LNCaP clone FGC (cell line): ENCODE data around the gene KATNBL1.
A peak's percentile ranks its signal among the peaks of the same experiment; 100 is the strongest.

Source experiments
- DNase-seq: peaks from one replicate; pipeline ENCODE4 v3.0.0-alpha.2; 2011; ENCODE audit warnings: low read depth
- H3K4me3 ChIP-seq: 2 replicates; pipeline ENCODE4 v1.5.1; 2011; ENCODE audit warnings: mild to moderate bottlenecking, low read depth, low read length, control low read depth
- TF ChIP-seq, protein P1 (sequence below): IDR thresholded peaks from 2 replicates; pipeline ENCODE4 v1.5.1; 2012; ENCODE audit warnings: mild to moderate bottlenecking; ENCODE audit not compliant: control insufficient read depth, insufficient read depth; ENCODE audit errors: extremely low read depth

The KATNBL1 gene

DNA sequence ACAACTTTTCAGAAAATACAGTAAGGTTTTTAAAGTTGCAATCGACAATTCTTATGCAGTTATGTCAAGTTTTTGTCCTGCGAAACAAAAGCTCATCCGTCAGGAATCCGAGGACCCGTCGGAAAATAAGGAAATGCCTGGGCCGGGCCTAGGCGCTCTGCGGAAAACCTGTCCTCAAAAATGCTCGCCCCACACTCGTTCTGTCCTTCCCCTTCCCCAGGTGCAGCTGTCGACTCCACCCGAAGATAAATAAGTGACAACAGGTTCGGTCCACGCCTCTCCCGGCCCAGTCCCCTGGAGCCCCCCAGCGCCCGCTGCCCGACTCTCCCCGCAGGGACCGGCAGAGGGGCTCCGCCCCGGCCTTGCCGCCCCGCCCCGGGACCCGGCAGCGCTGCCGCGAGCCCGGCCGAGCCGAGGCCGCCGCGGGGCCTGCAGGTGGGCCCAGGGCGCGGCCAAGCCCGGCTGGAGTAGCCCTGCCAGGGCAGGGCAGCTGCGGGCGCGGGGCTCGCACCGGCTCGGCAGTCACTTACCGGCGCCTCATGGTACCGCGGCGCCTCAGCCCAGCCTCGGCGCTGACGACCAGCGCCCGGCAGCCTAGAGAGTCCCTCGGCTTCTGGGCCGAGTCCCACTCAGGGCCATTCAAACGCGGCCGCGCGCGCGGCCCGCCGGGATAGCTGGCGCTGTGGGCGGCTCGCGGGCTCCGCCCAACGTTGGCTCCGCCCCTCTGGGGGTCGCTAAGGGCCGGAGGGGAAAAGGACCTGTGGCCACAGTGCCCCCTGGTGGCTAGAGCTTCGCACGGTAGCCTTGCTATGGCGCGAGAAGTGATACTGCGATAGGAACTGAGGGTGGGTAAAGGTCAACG is at the start of gene KATNBL1:
Gene KATNBL1, minus strand, starts transcription at position 676 of the 862 bp plus-strand sequence. CDS start 46,420 bp downstream, outside the sequence.
- H3K4me3 ChIP-seq: peak within 1 kb of the TSS; percentile 66
- TF ChIP-seq, protein P1, sequence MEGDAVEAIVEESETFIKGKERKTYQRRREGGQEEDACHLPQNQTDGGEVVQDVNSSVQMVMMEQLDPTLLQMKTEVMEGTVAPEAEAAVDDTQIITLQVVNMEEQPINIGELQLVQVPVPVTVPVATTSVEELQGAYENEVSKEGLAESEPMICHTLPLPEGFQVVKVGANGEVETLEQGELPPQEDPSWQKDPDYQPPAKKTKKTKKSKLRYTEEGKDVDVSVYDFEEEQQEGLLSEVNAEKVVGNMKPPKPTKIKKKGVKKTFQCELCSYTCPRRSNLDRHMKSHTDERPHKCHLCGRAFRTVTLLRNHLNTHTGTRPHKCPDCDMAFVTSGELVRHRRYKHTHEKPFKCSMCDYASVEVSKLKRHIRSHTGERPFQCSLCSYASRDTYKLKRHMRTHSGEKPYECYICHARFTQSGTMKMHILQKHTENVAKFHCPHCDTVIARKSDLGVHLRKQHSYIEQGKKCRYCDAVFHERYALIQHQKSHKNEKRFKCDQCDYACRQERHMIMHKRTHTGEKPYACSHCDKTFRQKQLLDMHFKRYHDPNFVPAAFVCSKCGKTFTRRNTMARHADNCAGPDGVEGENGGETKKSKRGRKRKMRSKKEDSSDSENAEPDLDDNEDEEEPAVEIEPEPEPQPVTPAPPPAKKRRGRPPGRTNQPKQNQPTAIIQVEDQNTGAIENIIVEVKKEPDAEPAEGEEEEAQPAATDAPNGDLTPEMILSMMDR: peak; percentile 94
- DNase-seq: peak; percentile 74

DNA sequence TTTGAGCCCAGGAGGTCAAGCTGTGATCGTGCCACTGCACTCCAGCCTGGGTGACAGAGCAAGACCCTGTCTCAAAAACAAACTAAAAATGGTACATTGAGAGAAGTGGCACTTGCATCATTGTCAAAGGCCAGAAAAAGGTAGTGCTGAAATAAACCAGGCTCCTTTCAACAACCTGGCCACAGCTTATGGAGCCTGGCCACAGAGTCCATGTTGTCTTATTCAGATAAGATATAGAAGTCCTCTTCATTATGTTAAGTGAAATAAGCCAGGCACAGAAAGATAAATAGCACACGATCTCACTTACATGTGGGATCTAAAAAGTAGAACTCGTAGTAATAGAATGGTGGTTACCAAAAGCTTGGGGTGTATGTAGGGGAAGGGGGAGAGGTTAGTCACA is 49.7 kb upstream of the KATNBL1 start:
- TF ChIP-seq, protein P1: no peak
- DNase-seq: no peak
- no peak overlapping the region for H3K4me3 ChIP-seq

GRCh38 chr15:34258151-34258550 is 48.3 kb upstream of the KATNBL1 start:
- H3K4me3 ChIP-seq: no peak overlapping the region
- TF ChIP-seq, protein P1: no peak
- no peak for DNase-seq

DNA sequence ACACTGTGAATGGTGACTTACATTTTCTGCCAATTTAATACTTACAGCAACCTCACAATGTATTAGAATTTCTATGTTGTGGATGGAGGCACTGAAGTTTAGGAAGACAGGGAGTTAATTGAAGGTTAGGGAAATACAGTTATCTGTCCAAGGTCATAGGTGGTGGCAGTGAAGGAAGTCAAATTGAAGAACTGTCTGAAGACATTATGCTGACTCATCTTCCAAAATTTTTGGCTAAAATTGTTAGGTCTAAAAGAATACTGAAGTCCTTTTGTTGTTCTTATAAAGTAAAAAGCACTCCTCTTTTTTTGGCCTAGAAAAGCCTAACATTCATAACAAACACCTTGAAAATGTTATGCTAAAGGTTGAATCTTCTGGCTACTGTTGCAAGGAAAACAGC is 42.6 kb upstream of the KATNBL1 start:
- TF ChIP-seq, protein P1: no peak
- H3K4me3 ChIP-seq: no peak overlapping the region
- no peak for DNase-seq

- no peak for DNase-seq
- no peak overlapping the region for H3K4me3 ChIP-seq
- TF ChIP-seq, protein P1: no peak
These were observed 38.3 kb upstream of the KATNBL1 start for GRCh38 chr15:34248190-34248589.

- no peak for DNase-seq
- no peak overlapping the region for H3K4me3 ChIP-seq
- TF ChIP-seq, protein P1: no peak
These were observed 36.5 kb upstream of the KATNBL1 start for GRCh38 chr15:34246276-34246976.

DNA sequence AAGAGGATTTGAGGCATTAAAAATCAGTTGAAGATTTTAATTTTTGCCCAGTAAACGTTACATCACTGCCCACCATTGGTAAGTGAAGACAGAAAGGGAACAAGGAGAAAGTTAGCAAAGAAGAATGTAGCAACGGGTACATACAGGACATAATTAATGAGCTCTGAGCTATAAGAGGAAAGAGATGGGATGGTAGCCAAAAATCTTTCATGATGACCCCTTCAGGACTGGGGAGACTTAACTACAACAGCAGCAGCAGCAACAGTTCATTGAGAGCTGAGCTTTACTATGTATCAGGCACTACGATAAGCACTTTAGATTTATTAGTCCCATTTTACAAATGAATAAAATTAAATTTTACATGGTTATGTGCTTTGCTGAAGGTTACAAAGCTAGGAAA is 33.3 kb upstream of the KATNBL1 start:
- H3K4me3 ChIP-seq: no peak overlapping the region
- no peak for DNase-seq
- TF ChIP-seq, protein P1: no peak
